Activated naive CD8-positive, alpha-beta T cell treated with anti-CD3 and anti-CD28 coated beads, Interleukin-2, amount 10 ng/mL, durations not matched to agents 7 days and 5 days (primary cell): ENCODE data around the gene CLIC6. TPM values are rescaled to one million over a fixed set of nuclear protein-coding genes. Genes with fewer than 3 reads are reported as not detected.

Source experiments
- ATAC-seq: fragments of 150-1000 bp; cut with Tn5 transposase; one replicate; pipeline ENCODE4 v1.10.0; 2021; ENCODE audit warnings: low read depth, moderate library complexity
- POLR2A ChIA-PET: fragments of 350-600 bp; sonication (Branson Sonifier 250); formaldehyde crosslinking; loops from one replicate; lab custom pipeline; 2021; ENCODE audit warnings: antibody characterized with exemption; lab: Charles Lee
- DNase-seq: peaks from one replicate; pipeline ENCODE4 v3.0.0; 2021
- H3K27ac Mint-ChIP-seq: one replicate; pipeline ENCODE4 v1.8.0; 2022; ENCODE audit warnings: mild to moderate bottlenecking, mixed read lengths
- H3K27me3 Mint-ChIP-seq: one replicate; pipeline ENCODE4 v1.8.0; 2022; ENCODE audit warnings: mild to moderate bottlenecking, moderate library complexity, mixed read lengths
- H3K36me3 Mint-ChIP-seq: one replicate; pipeline ENCODE4 v1.8.0; 2021; ENCODE audit warnings: mild to moderate bottlenecking, mixed read lengths
- H3K4me1 Mint-ChIP-seq: one replicate; pipeline ENCODE4 v1.8.0; 2021; ENCODE audit warnings: mixed read lengths
- H3K4me3 Mint-ChIP-seq: one replicate; pipeline ENCODE4 v1.8.0; 2022; ENCODE audit warnings: mild to moderate bottlenecking, moderate library complexity, mixed read lengths
- H3K9me3 Mint-ChIP-seq: one replicate; pipeline ENCODE4 v1.8.0; 2021; ENCODE audit warnings: mixed read lengths
- total RNA-seq, 2 experiments: library from RNA; stranded (reverse); gene quantifications; one replicate each; pipeline ENCODE4 v1.2.3, GENCODE V29; 2021

The CLIC6 gene
- total RNA-seq, 2 experiments from 2014 or later, result 0.37 to 0.42 TPM

DNA sequence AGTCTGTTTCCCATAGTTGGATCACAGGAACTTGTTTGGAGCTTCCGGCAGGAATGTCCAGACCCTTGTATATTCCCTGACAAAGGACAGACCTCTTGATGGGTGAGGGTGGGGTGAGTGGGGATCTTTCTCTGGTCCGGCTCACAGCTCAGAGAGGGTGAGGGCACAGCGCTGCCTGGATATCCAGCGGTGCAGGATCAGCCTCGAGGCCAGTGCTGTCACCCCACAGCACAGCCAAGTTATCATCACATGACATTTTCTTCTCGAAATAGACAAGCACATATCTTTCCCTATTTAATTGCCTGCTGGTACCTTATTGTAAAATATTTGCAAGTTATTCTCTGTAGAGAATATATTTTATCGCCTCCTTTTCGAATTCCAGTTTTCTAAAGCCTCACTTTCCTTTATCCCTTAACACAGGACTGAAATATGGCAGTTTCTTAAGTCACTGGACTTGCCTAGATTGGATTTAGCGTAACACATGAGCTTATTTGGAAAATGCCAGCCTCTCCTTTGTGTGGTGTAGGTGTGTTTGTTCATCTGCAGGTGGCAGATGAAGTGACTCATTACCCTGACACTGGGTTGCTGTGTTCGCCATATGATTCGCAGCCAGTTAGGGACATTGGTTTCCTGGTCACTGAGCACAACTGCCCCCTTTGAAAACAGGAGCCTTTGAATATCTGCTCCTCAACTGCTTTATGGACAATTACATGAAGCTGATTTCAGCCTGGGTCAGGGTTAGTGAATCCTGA is 21.4 kb downstream of the CLIC6 start:
- peaks cover 2% of the 10 kb centered on the region for H3K36me3 Mint-ChIP-seq
- DNase-seq (no peak), ATAC-seq (no peak)
- peaks cover 3% of the 10 kb centered on the region for H3K9me3 Mint-ChIP-seq
- POLR2A ChIA-PET, result no interaction called here
- peaks cover 5% of the 10 kb centered on the region for H3K4me1 Mint-ChIP-seq
- H3K27me3 Mint-ChIP-seq, result peaks cover 25% of the 10 kb centered on the region
- no peak overlapping the region for H3K27ac Mint-ChIP-seq
- H3K4me3 Mint-ChIP-seq, result no peak overlapping the region

DNA sequence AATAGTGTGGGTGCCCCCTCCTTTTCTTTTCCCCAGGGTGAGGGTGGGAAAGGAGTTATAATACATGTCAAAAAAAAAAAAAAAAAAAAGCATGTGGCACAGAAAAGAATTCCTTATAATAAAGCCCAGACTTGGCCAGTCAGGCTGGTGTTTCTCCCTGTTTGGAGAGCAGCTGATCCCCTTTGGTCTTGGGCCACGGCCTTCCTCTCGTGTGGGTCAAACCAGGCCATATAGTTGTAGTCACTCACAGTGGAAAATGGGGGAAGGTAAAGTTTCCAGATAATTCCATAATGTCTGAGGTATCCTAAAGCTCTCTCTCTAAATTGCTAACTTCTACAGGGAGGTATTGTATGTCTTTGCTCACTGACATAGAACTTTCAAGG is 22.0 kb downstream of the CLIC6 start:
- Mint-ChIP-seq H3K4me3 (no peak overlapping the region), H3K27ac (no peak overlapping the region), H3K9me3 (peaks cover 4% of the 10 kb centered on the region), H3K36me3 (peaks cover 2% of the 10 kb centered on the region), H3K27me3 (peaks cover 25% of the 10 kb centered on the region), H3K4me1 (peaks cover 5% of the 10 kb centered on the region)
- no peak for DNase-seq
- POLR2A ChIA-PET, result interaction anchor here (0.8 kb wide), 1 partner anchor 292 kb away, joined by 3 read pairs; no protein-coding TSS in a partner anchor
- ATAC-seq, result no peak

DNA sequence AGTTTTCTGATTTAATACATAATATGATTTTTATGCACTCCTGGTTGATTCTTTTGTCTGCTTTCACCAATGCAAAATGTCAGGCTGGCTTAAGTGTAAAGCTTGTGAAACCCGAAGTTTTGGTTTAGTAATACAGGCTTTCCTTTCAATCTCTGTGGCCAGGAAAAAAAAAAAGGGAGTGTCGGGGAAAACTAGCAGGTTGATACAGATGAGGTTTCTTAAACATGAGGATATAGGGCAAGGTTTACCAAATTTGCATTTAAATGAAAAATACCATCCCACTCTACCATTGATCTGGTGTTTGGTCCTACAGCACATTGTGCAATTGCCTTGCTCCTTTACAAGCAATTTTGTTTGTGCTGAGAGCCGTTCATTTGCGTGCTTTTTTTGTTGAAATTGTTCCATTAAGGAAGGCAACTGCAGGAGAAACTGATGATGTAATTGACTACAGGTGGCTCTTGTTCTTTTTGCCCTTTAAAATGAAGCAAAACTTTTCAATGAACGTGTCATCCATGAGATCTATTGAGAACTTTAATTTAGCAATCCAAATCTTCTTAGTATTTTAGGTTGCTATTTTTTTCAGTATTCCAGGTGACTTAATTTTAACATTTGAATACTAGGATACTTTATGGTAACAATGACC is 22.7 kb downstream of the CLIC6 start:
- peaks cover 23% of the 10 kb centered on the region for H3K27me3 Mint-ChIP-seq
- H3K4me1 Mint-ChIP-seq, result peaks cover 5% of the 10 kb centered on the region
- H3K9me3 Mint-ChIP-seq, result peaks cover 4% of the 10 kb centered on the region
- no peak overlapping the region for H3K4me3 Mint-ChIP-seq
- POLR2A ChIA-PET, result interaction anchor here (0.8 kb wide), 1 partner anchor 291 kb away, joined by 3 read pairs; no protein-coding TSS in a partner anchor
- no peak overlapping the region for H3K27ac Mint-ChIP-seq
- no peak for DNase-seq
- no peak for ATAC-seq
- peaks cover 2% of the 10 kb centered on the region for H3K36me3 Mint-ChIP-seq

DNA sequence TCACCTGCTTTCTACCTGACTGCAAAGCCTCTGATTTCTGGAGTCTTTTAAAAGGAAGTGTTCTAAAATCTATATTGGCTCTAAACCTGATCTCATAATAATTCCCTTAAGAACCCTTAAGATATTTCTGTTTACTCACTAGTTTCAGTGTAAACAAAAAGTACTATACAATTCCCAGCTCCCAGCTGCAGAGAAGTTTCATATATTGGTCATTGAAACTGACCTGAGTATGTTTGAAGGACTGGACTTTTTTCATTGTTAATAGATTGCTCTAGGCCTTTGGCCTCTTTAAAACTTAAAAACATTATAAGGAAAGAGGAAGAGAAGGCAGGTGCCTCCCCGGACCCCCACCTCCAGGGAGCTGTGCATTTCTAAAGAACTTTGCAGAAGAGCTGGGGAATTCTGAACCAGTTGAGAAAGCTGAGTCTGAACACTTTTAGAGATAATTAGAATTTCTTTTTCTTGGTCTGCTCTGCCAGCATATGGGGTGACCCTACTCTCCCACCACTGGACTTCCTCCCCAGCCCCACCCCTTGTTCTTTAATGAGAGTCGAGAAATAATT is 23.7 kb downstream of the CLIC6 start:
- peaks cover 4% of the 10 kb centered on the region for H3K9me3 Mint-ChIP-seq
- H3K36me3 Mint-ChIP-seq, result peaks cover 2% of the 10 kb centered on the region
- no peak overlapping the region for H3K4me3 Mint-ChIP-seq
- ATAC-seq (no peak), DNase-seq (no peak)
- H3K27ac Mint-ChIP-seq, result no peak overlapping the region
- H3K4me1 Mint-ChIP-seq, result peaks cover 5% of the 10 kb centered on the region
- peaks cover 23% of the 10 kb centered on the region for H3K27me3 Mint-ChIP-seq
- POLR2A ChIA-PET, result no interaction called here

DNA sequence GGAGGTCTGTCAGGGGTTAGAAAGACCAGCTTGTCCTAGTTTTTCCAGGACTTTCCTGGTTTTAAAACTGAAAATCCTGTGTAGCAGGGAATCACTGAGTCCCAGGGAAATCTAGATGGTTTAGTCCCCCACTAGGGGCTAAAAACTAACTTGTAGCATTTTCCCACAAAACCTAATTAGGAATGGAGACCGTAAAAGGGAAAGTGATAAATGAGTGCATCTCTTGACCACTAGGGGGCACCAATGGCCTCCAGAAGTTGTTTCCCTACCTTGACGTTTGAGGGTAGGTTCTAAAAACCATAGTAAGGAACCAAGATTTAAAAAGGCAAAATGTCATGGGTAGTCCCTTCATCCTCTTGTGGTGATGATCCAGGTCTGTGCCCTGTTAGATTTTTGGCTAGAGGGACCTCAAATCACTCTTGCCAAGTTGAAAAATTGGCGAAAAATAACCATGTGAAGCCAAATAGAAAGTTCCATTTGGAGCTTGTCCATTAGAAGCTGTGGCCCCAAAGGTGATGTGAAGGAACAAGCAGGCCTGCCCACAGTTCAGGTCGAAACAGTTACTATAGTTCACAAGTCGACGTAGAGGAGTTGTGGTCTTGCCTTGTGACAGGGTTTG is 24.5 kb downstream of the CLIC6 start:
- no peak for DNase-seq

DNA sequence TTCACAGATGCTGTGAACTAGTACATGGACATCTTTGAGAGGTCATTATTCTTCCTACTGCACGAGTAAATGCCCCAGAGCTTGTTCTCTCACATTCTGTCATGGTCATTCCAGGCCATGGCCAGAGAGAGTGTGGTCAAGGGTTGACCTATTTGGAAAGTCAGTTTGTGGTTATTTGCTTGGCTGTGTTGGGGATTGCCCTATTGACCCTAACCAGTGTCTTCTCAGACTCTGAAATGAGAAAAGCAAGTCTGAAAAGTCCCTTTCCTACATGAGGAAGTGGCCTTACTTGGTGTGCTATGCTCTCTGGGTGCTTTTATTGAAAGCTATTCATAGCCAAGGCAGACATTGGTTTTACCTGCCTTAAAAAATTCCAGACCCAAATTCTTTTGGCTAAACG is 26.6 kb downstream of the CLIC6 start:
- Mint-ChIP-seq H3K27me3 (peaks cover 25% of the 10 kb centered on the region), H3K27ac (no peak overlapping the region), H3K4me3 (no peak overlapping the region), H3K4me1 (peaks cover 5% of the 10 kb centered on the region), H3K36me3 (peaks cover 2% of the 10 kb centered on the region), H3K9me3 (peaks cover 4% of the 10 kb centered on the region)
- ATAC-seq, result no peak
- POLR2A ChIA-PET, result no interaction called here
- DNase-seq, result no peak

More for the DNA sequence above, 24.5 kb downstream of the CLIC6 start:
- peaks cover 4% of the 10 kb centered on the region for H3K9me3 Mint-ChIP-seq
- H3K27ac Mint-ChIP-seq, result no peak overlapping the region
- POLR2A ChIA-PET, result no interaction called here
- no peak overlapping the region for H3K4me3 Mint-ChIP-seq
- H3K36me3 Mint-ChIP-seq, result peaks cover 2% of the 10 kb centered on the region
- H3K27me3 Mint-ChIP-seq, result peaks cover 21% of the 10 kb centered on the region
- no peak for ATAC-seq
- peaks cover 5% of the 10 kb centered on the region for H3K4me1 Mint-ChIP-seq

GRCh38 chr21:34696121-34696520 is 27.3 kb downstream of the CLIC6 start:
- peaks cover 24% of the 10 kb centered on the region for H3K27me3 Mint-ChIP-seq
- peaks cover 4% of the 10 kb centered on the region for H3K9me3 Mint-ChIP-seq
- H3K27ac Mint-ChIP-seq, result no peak overlapping the region
- DNase-seq (no peak), ATAC-seq (no peak)
- peaks cover 2% of the 10 kb centered on the region for H3K36me3 Mint-ChIP-seq
- no peak overlapping the region for H3K4me3 Mint-ChIP-seq
- peaks cover 5% of the 10 kb centered on the region for H3K4me1 Mint-ChIP-seq
- POLR2A ChIA-PET, result no interaction called here

DNA sequence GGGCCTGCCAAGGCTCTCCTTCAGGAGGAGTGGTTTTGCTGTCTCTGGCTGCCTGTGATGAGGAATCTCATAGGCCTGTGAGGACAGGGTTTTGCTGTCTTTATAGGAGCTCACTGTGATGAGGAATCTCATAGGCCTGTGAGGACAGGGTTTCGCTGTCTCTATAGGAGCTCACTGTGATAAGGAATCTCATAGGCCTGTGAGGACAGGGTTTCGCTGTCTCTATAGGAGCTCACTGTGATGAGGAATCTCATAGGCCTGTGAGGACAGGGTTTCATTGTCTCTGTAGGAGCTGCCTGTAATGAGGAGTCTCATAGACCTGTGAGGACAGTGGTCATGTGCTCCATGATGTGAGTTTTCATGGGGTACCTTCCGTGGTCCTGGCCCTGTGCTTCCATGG is 29.0 kb downstream of the CLIC6 start:
- peaks cover 4% of the 10 kb centered on the region for H3K9me3 Mint-ChIP-seq
- POLR2A ChIA-PET, result no interaction called here
- H3K36me3 Mint-ChIP-seq, result peaks cover 2% of the 10 kb centered on the region
- H3K4me1 Mint-ChIP-seq, result peaks cover 5% of the 10 kb centered on the region
- no peak for DNase-seq
- ATAC-seq, result no peak
- no peak overlapping the region for H3K4me3 Mint-ChIP-seq
- H3K27ac Mint-ChIP-seq, result no peak overlapping the region
- H3K27me3 Mint-ChIP-seq, result peaks cover 12% of the 10 kb centered on the region

DNA sequence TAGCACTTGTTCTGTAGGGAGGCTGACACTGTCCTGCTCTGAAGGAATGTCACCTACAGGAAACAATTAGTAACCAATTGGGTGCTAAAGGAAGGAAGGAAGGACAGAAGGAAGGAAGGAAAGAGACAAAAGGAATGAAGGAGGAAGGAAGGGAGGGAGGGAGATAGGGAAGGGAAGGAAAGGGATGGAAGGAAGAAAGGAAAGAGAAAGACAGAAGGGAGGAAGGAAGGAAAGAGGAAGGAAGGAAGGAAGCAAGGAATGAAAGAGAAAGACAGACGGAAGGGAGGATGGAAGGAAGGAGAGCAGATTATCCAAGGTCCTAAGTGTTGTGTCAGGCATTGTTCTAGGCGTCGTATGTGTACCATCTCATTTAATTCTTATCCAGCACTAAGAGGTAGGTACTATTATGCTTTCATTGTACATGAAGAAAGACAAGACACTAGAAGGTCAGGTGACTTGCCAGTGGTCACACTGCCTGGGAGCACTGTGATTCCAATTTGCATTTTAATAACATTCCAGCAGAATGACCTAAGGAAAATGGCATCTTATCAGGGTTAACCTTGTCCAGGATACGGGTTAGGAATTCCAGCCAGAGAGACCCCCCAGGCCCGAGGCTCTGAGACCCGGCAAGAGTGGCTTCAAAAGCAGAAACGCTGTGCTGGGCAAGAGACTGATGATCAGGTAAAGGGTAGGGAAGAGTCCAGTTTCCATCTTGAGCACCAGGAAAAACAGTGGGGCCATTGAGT is 29.6 kb downstream of the CLIC6 start:
- no peak for ATAC-seq
- H3K4me1 Mint-ChIP-seq, result peaks cover 5% of the 10 kb centered on the region

GRCh38 chr21:34700605-34701004 is 31.8 kb downstream of the CLIC6 start:
- no peaks in the 10 kb centered on the region for H3K4me1 Mint-ChIP-seq

More for the DNA sequence above, 29.6 kb downstream of the CLIC6 start:
- peaks cover 13% of the 10 kb centered on the region for H3K27me3 Mint-ChIP-seq
- H3K36me3 Mint-ChIP-seq, result peaks cover 2% of the 10 kb centered on the region
- DNase-seq, result no peak
- H3K27ac Mint-ChIP-seq, result no peak overlapping the region
- H3K9me3 Mint-ChIP-seq, result peaks cover 4% of the 10 kb centered on the region
- no peak overlapping the region for H3K4me3 Mint-ChIP-seq
- POLR2A ChIA-PET, result no interaction called here

DNA sequence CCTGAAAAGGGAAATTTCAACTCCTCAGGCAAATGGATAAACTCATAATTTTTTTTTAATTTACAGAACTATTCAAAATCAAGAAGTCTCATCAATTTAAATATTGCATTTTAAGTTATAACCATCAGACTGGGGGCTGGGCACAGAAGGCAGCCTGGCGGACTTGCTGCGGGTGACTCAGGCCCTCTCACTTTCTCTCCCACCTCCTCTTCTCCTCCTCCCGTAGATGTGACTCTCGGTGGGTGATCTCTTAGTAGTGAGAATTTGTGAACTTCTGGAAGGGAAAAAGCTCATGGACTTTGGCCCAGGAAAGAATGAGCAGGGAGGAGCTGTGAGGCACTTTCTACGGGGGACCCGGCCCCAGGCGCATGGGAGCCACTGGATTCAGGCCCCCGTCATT is 32.9 kb downstream of the CLIC6 start:
- Mint-ChIP-seq H3K4me3 (no peak overlapping the region), H3K9me3 (no peaks in the 10 kb centered on the region), H3K27me3 (peaks cover 29% of the 10 kb centered on the region), H3K4me1 (peaks cover 5% of the 10 kb centered on the region), H3K27ac (no peak overlapping the region), H3K36me3 (no peaks in the 10 kb centered on the region)
- no peak for DNase-seq
- POLR2A ChIA-PET, result interaction anchor here (0.7 kb wide), 1 partner anchor 24 kb away, joined by 6 read pairs; no protein-coding TSS in a partner anchor
- no peak for ATAC-seq

More at GRCh38 chr21:34700605-34701004, 31.8 kb downstream of the CLIC6 start:
- DNase-seq (no peak), ATAC-seq (no peak)
- H3K27me3 Mint-ChIP-seq, result peaks cover 24% of the 10 kb centered on the region
- no peak overlapping the region for H3K4me3 Mint-ChIP-seq
- H3K9me3 Mint-ChIP-seq, result no peaks in the 10 kb centered on the region
- H3K27ac Mint-ChIP-seq, result no peak overlapping the region
- no peaks in the 10 kb centered on the region for H3K36me3 Mint-ChIP-seq
- POLR2A ChIA-PET, result no interaction called here

DNA sequence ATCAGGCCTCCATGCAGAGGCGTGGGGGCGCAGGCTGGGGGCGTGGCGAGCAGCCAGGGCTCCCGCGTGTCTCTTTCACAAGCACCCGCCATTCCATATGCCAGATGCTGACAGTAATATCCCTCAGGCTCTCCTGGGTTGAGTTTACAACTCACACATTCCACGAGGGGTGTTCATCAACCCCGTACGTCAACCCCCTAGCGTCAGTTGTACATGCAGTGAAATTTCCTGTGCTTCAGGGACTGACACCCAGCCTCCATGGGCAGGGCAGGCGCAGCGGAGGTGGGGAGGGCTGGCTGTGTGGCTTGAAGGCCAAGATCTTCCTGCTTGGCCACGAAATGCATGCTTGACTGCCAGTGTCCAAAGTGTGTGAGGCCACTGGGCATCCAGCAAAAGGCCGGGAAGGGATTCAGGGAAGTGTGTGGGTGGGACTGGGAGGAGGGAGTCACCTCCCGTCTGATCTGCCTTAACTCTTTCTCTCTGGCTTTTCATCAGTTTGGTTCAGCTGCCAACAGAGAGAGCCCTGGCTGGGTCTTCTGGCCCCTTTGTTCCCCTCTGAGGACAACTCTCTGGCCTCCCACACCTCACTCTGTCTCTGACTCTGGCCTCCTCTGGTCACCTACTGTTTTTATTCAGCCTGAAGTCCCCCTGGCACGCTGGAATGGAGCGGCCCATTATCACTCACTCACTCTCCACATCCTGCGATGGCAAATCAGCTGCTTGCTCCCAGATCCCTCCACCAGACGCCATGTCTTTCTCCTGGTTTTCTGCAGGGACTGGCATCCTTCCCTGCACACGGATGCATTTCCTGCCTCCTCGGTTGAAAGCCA is 33.8 kb downstream of the CLIC6 start:
- Mint-ChIP-seq H3K4me3 (no peak overlapping the region), H3K27me3 (peaks cover 29% of the 10 kb centered on the region), H3K4me1 (peaks cover 14% of the 10 kb centered on the region), H3K36me3 (no peaks in the 10 kb centered on the region), H3K27ac (no peak overlapping the region), H3K9me3 (no peaks in the 10 kb centered on the region)
- ATAC-seq (no peak), DNase-seq (no peak)
- POLR2A ChIA-PET, result no interaction called here
